Measurements from ENCODE around the gene NOX5. TPM values are rescaled to one million over a fixed set of nuclear protein-coding genes. Genes with fewer than 3 reads are reported as not detected.

NOX5 gene
- total RNA-seq, 5 donors from 2014 or later (not counting 1 experiment from before 2014, with no cell fraction given), result 0.10 TPM; not detected in 4

GRCh38 chr15:69037977-69038376, 23.5 kb downstream of the NOX5 start:
- Mint-ChIP-seq H3K4me1 (no peaks in the 10 kb centered on the region), H3K36me3 (no peaks in the 10 kb centered on the region), H3K27ac (no peak overlapping the region), H3K27me3 (peaks cover 23 to 32% of the 10 kb centered on the region in 2 donors), H3K9me3 (no peaks in the 10 kb centered on the region), H3K4me3 (no peak overlapping the region)
- DNase-seq, result no peak
- Histone ChIP-seq H3K9me3 (no peaks in the 10 kb centered on the region), H3K4me3 (ENCODE audit: control insufficient read depth in 1 of 2, extremely low read depth in 1 of 2, low read length in 1 of 2) (no peak overlapping the region), H3K27ac (ENCODE audit: low read length) (no peak overlapping the region), H3K27me3 (replicated peaks in 1 of 2; ENCODE audit: control insufficient read depth in 2 of 2, extremely low read depth in 1 of 2, insufficient read depth in 2 of 2, low read length in 1 of 2) (peaks cover 0 to 39% of the 10 kb centered on the region in 2 experiments), H3K4me1 (ENCODE audit: control insufficient read depth in 1 of 2, extremely low read depth in 1 of 2, insufficient read depth in 2 of 2, low read length in 2 of 2) (no peaks in the 10 kb centered on the region), H3K36me3 (ENCODE audit: control insufficient read depth in 2 of 2, extremely low read depth in 1 of 2, insufficient read depth in 1 of 2, low read length in 1 of 2) (no peaks in the 10 kb centered on the region)
- WGBS (ENCODE audit: insufficient coverage), result 75% methylated on average over 4 of the region's 5 CpGs
- ATAC-seq (replicated peaks in 1 of 4), result no peak
- POLR2A ChIA-PET, result no interaction called here
- CTCF ChIA-PET, result no interaction called here

- no peaks in the 10 kb centered on the region for H3K4me1 Mint-ChIP-seq
- no peak for ATAC-seq (replicated peaks in 1 of 4)
- H3K36me3 ChIP-seq (ENCODE audit: control insufficient read depth in 2 of 2, extremely low read depth in 1 of 2, insufficient read depth in 1 of 2, low read length in 1 of 2), result no peaks in the 10 kb centered on the region
- no peaks in the 10 kb centered on the region for H3K4me1 ChIP-seq (ENCODE audit: control insufficient read depth in 1 of 2, extremely low read depth in 1 of 2, insufficient read depth in 2 of 2, low read length in 2 of 2)
- DNase-seq, result no peak
- H3K4me3 Mint-ChIP-seq, result no peak overlapping the region
- H3K27me3 Mint-ChIP-seq, result peaks cover 23 to 32% of the 10 kb centered on the region in 2 donors
- ChIA-PET CTCF (no interaction called here), POLR2A (no interaction called here)
- no peaks in the 10 kb centered on the region for H3K9me3 Mint-ChIP-seq
- no peak overlapping the region for H3K27ac Mint-ChIP-seq
- no peak overlapping the region for H3K27ac ChIP-seq (ENCODE audit: low read length)
- no peaks in the 10 kb centered on the region for H3K9me3 ChIP-seq
- H3K36me3 Mint-ChIP-seq, result no peaks in the 10 kb centered on the region
- WGBS (ENCODE audit: insufficient coverage), result 88% methylated on average over 1 of the region's 3 CpGs
- peaks cover 0 to 34% of the 10 kb centered on the region in 2 experiments for H3K27me3 ChIP-seq (replicated peaks in 1 of 2; ENCODE audit: control insufficient read depth in 2 of 2, extremely low read depth in 1 of 2, insufficient read depth in 2 of 2, low read length in 1 of 2)
- H3K4me3 ChIP-seq (ENCODE audit: control insufficient read depth in 1 of 2, extremely low read depth in 1 of 2, low read length in 1 of 2), result no peak overlapping the region
These were observed 24.0 kb downstream of the NOX5 start for GRCh38 chr15:69038508-69038907.

GRCh38 chr15:69039516-69040225, 25.2 kb downstream of the NOX5 start:
- Histone ChIP-seq H3K36me3 (ENCODE audit: control insufficient read depth in 2 of 2, extremely low read depth in 1 of 2, insufficient read depth in 1 of 2, low read length in 1 of 2) (no peaks in the 10 kb centered on the region), H3K4me1 (ENCODE audit: control insufficient read depth in 1 of 2, extremely low read depth in 1 of 2, insufficient read depth in 2 of 2, low read length in 2 of 2) (no peaks in the 10 kb centered on the region), H3K9me3 (no peaks in the 10 kb centered on the region), H3K27ac (ENCODE audit: low read length) (no peak overlapping the region), H3K27me3 (replicated peaks in 1 of 2; ENCODE audit: control insufficient read depth in 2 of 2, extremely low read depth in 1 of 2, insufficient read depth in 2 of 2, low read length in 1 of 2) (peaks cover 0 to 31% of the 10 kb centered on the region in 2 experiments), H3K4me3 (ENCODE audit: control insufficient read depth in 1 of 2, extremely low read depth in 1 of 2, low read length in 1 of 2) (no peak overlapping the region)
- ChIA-PET CTCF (no interaction called here), POLR2A (no interaction called here)
- Mint-ChIP-seq H3K27me3 (peaks cover 16 to 25% of the 10 kb centered on the region in 2 donors), H3K4me1 (no peaks in the 10 kb centered on the region), H3K27ac (no peak overlapping the region), H3K9me3 (no peaks in the 10 kb centered on the region), H3K36me3 (no peaks in the 10 kb centered on the region), H3K4me3 (no peak overlapping the region)
- ATAC-seq (replicated peaks in 1 of 4) (no peak), DNase-seq (no peak)
- WGBS (ENCODE audit: insufficient coverage), result 60% methylated on average over 3 of the region's 6 CpGs

- no peak overlapping the region for H3K4me3 ChIP-seq (ENCODE audit: control insufficient read depth in 1 of 2, extremely low read depth in 1 of 2, low read length in 1 of 2)
- H3K27me3 Mint-ChIP-seq, result peaks cover 4 to 5% of the 10 kb centered on the region in 2 donors
- POLR2A ChIA-PET, result no interaction called here
- no peaks in the 10 kb centered on the region for H3K36me3 Mint-ChIP-seq
- H3K4me1 ChIP-seq (ENCODE audit: control insufficient read depth in 1 of 2, extremely low read depth in 1 of 2, insufficient read depth in 2 of 2, low read length in 2 of 2), result no peaks in the 10 kb centered on the region
- no peak overlapping the region for H3K27ac Mint-ChIP-seq
- H3K4me3 Mint-ChIP-seq, result no peak overlapping the region
- H3K9me3 Mint-ChIP-seq, result no peaks in the 10 kb centered on the region
- H3K9me3 ChIP-seq, result no peaks in the 10 kb centered on the region
- DNase-seq, result no peak
- CTCF ChIA-PET, result no interaction called here
- no peaks in the 10 kb centered on the region for H3K36me3 ChIP-seq (ENCODE audit: control insufficient read depth in 2 of 2, extremely low read depth in 1 of 2, insufficient read depth in 1 of 2, low read length in 1 of 2)
- no peak for ATAC-seq (replicated peaks in 1 of 4)
- no peaks in the 10 kb centered on the region for H3K4me1 Mint-ChIP-seq
- H3K27me3 ChIP-seq (replicated peaks in 1 of 2; ENCODE audit: control insufficient read depth in 2 of 2, extremely low read depth in 1 of 2, insufficient read depth in 2 of 2, low read length in 1 of 2), result peaks cover 0 to 18% of the 10 kb centered on the region in 2 experiments
- H3K27ac ChIP-seq (ENCODE audit: low read length), result no peak overlapping the region
- 75% methylated on average over 4 of the region's 5 CpGs for WGBS (ENCODE audit: insufficient coverage)
These were observed 28.0 kb downstream of the NOX5 start for GRCh38 chr15:69042531-69042930.

GRCh38 chr15:69045802-69046201, 31.3 kb downstream of the NOX5 start:
- Mint-ChIP-seq H3K36me3 (no peaks in the 10 kb centered on the region), H3K27me3 (peaks cover 0 to under 1% of the 10 kb centered on the region in 2 donors), H3K27ac (no peak overlapping the region), H3K4me3 (no peak overlapping the region), H3K9me3 (no peaks in the 10 kb centered on the region), H3K4me1 (no peaks in the 10 kb centered on the region)
- H3K36me3 ChIP-seq (ENCODE audit: control insufficient read depth in 2 of 2, extremely low read depth in 1 of 2, insufficient read depth in 1 of 2, low read length in 1 of 2), result no peaks in the 10 kb centered on the region
- WGBS (ENCODE audit: insufficient coverage), result 86% methylated on average over 7 of the region's 8 CpGs
- POLR2A ChIA-PET, result no interaction called here
- CTCF ChIA-PET, result no interaction called here
- no peaks in the 10 kb centered on the region for H3K9me3 ChIP-seq
- no peak overlapping the region for H3K4me3 ChIP-seq (ENCODE audit: control insufficient read depth in 1 of 2, extremely low read depth in 1 of 2, low read length in 1 of 2)
- no peak overlapping the region for H3K27ac ChIP-seq (ENCODE audit: low read length)
- H3K27me3 ChIP-seq (replicated peaks in 1 of 2; ENCODE audit: control insufficient read depth in 2 of 2, extremely low read depth in 1 of 2, insufficient read depth in 2 of 2, low read length in 1 of 2), result peaks cover 0 to 10% of the 10 kb centered on the region in 2 experiments
- DNase-seq (no peak), ATAC-seq (replicated peaks in 1 of 4) (no peak)
- no peaks in the 10 kb centered on the region for H3K4me1 ChIP-seq (ENCODE audit: control insufficient read depth in 1 of 2, extremely low read depth in 1 of 2, insufficient read depth in 2 of 2, low read length in 2 of 2)

- H3K36me3 Mint-ChIP-seq, result no peaks in the 10 kb centered on the region
- ATAC-seq (replicated peaks in 1 of 4) (no peak), DNase-seq (no peak)
- Histone ChIP-seq H3K9me3 (no peaks in the 10 kb centered on the region), H3K27me3 (replicated peaks in 1 of 2; ENCODE audit: control insufficient read depth in 2 of 2, extremely low read depth in 1 of 2, insufficient read depth in 2 of 2, low read length in 1 of 2) (peaks cover 0 to 14% of the 10 kb centered on the region in 2 experiments), H3K27ac (ENCODE audit: low read length) (no peak overlapping the region), H3K4me3 (ENCODE audit: control insufficient read depth in 1 of 2, extremely low read depth in 1 of 2, low read length in 1 of 2) (no peak overlapping the region), H3K36me3 (ENCODE audit: control insufficient read depth in 2 of 2, extremely low read depth in 1 of 2, insufficient read depth in 1 of 2, low read length in 1 of 2) (no peaks in the 10 kb centered on the region), H3K4me1 (ENCODE audit: control insufficient read depth in 1 of 2, extremely low read depth in 1 of 2, insufficient read depth in 2 of 2, low read length in 2 of 2) (no peaks in the 10 kb centered on the region)
- H3K27me3 Mint-ChIP-seq, result peaks cover 0 to 5% of the 10 kb centered on the region in 2 donors
- ChIA-PET POLR2A (no interaction called here), CTCF (no interaction called here)
- H3K4me1 Mint-ChIP-seq, result no peaks in the 10 kb centered on the region
- no peaks in the 10 kb centered on the region for H3K9me3 Mint-ChIP-seq
- no peak overlapping the region for H3K27ac Mint-ChIP-seq
- H3K4me3 Mint-ChIP-seq, result no peak overlapping the region
- no CpG with 5 or more reads among the region's 5 CpGs for WGBS (ENCODE audit: insufficient coverage)
These were observed 32.3 kb downstream of the NOX5 start for GRCh38 chr15:69046781-69047180.

GRCh38 chr15:69049976-69050375, 35.5 kb downstream of the NOX5 start:
- WGBS (ENCODE audit: insufficient coverage), result no CpG with 5 or more reads among the region's 4 CpGs
- POLR2A ChIA-PET, result no interaction called here
- Histone ChIP-seq H3K27me3 (replicated peaks in 1 of 2; ENCODE audit: control insufficient read depth in 2 of 2, extremely low read depth in 1 of 2, insufficient read depth in 2 of 2, low read length in 1 of 2) (peaks cover 0 to 16% of the 10 kb centered on the region in 2 experiments), H3K36me3 (ENCODE audit: control insufficient read depth in 2 of 2, extremely low read depth in 1 of 2, insufficient read depth in 1 of 2, low read length in 1 of 2) (no peaks in the 10 kb centered on the region), H3K4me3 (ENCODE audit: control insufficient read depth in 1 of 2, extremely low read depth in 1 of 2, low read length in 1 of 2) (no peak overlapping the region), H3K27ac (ENCODE audit: low read length) (no peak overlapping the region), H3K4me1 (ENCODE audit: control insufficient read depth in 1 of 2, extremely low read depth in 1 of 2, insufficient read depth in 2 of 2, low read length in 2 of 2) (no peaks in the 10 kb centered on the region), H3K9me3 (no peaks in the 10 kb centered on the region)
- no peaks in the 10 kb centered on the region for H3K4me1 Mint-ChIP-seq
- H3K27ac Mint-ChIP-seq, result no peak overlapping the region
- no peak for DNase-seq
- no peak overlapping the region for H3K4me3 Mint-ChIP-seq
- H3K9me3 Mint-ChIP-seq, result no peaks in the 10 kb centered on the region
- CTCF ChIA-PET, result no interaction called here
- no peaks in the 10 kb centered on the region for H3K36me3 Mint-ChIP-seq
- no peak for ATAC-seq (replicated peaks in 1 of 4)
- peaks cover 2 to 10% of the 10 kb centered on the region in 2 donors for H3K27me3 Mint-ChIP-seq

All from T-cell (primary cell).